Mucosa of stomach (tissue), 1 donor: ENCODE data around the gene PIAS2.

Source experiments
- H3K27me3 ChIP-seq: one replicate; pipeline ENCODE4 v1.7.0; 2013; ENCODE audit warnings: mild to moderate bottlenecking, low read length; ENCODE audit not compliant: control insufficient read depth, insufficient read depth
- H3K36me3 ChIP-seq: one replicate; pipeline ENCODE4 v1.7.0; 2013; ENCODE audit warnings: low read length; ENCODE audit not compliant: control insufficient read depth, insufficient read depth
- H3K4me1 ChIP-seq: one replicate; pipeline ENCODE4 v1.7.0; 2013; ENCODE audit warnings: mild to moderate bottlenecking, low read length; ENCODE audit not compliant: control insufficient read depth, insufficient read depth
- H3K4me3 ChIP-seq: one replicate; pipeline ENCODE4 v1.7.0; 2013; ENCODE audit warnings: low read length
- H3K9ac ChIP-seq: one replicate; pipeline ENCODE4 v1.7.0; 2013; ENCODE audit warnings: mild to moderate bottlenecking, low read length, moderate library complexity
- H3K9me3 ChIP-seq: one replicate; pipeline ENCODE4 v1.7.0; 2013; ENCODE audit warnings: mild to moderate bottlenecking, low read length, moderate library complexity; ENCODE audit not compliant: control insufficient read depth
- donor health status: Pancreatic carcinoma.

Gene PIAS2

GRCh38 chr18:46939337-46939963, 22.1 kb upstream of the PIAS2 start:
- no peak overlapping the region for H3K9ac ChIP-seq
- H3K27me3 ChIP-seq = no peaks in the 10 kb centered on the region
- no peaks in the 10 kb centered on the region for H3K4me1 ChIP-seq
- no peaks in the 10 kb centered on the region for H3K9me3 ChIP-seq
- no peaks in the 10 kb centered on the region for H3K36me3 ChIP-seq
- no peak overlapping the region for H3K4me3 ChIP-seq

GRCh38 chr18:46920653-46921052, 3.3 kb upstream of the PIAS2 start:
- no peaks in the 10 kb centered on the region for H3K36me3 ChIP-seq
- H3K9me3 ChIP-seq = no peaks in the 10 kb centered on the region

GRCh38 chr18:46920067-46920466, 2.8 kb upstream of the PIAS2 start:
- H3K9ac ChIP-seq = no peak overlapping the region
- peaks cover 6% of the 10 kb centered on the region for H3K4me1 ChIP-seq
- no peaks in the 10 kb centered on the region for H3K36me3 ChIP-seq
- H3K9me3 ChIP-seq = no peaks in the 10 kb centered on the region
- H3K4me3 ChIP-seq = no peak overlapping the region
- H3K27me3 ChIP-seq = no peaks in the 10 kb centered on the region

More at GRCh38 chr18:46920653-46921052, 3.3 kb upstream of the PIAS2 start:
- no peak overlapping the region for H3K9ac ChIP-seq
- peaks cover 6% of the 10 kb centered on the region for H3K4me1 ChIP-seq
- no peak overlapping the region for H3K4me3 ChIP-seq
- no peaks in the 10 kb centered on the region for H3K27me3 ChIP-seq

GRCh38 chr18:46917803-46918600, 695 bp upstream of the PIAS2 start:
- no peaks in the 10 kb centered on the region for H3K27me3 ChIP-seq
- peak overlapping the region; percentile 77 for H3K4me3 ChIP-seq
- peaks cover 6% of the 10 kb centered on the region for H3K4me1 ChIP-seq
- H3K9me3 ChIP-seq = no peaks in the 10 kb centered on the region
- H3K36me3 ChIP-seq = no peaks in the 10 kb centered on the region
- H3K9ac ChIP-seq = peak overlapping the region; percentile 86

GRCh38 chr18:46916551-46917107, 678 bp downstream of the PIAS2 start:
- H3K36me3 ChIP-seq = no peaks in the 10 kb centered on the region
- H3K9me3 ChIP-seq = no peaks in the 10 kb centered on the region
- peaks cover 6% of the 10 kb centered on the region for H3K4me1 ChIP-seq
- no peaks in the 10 kb centered on the region for H3K27me3 ChIP-seq
- peak overlapping the region; percentile 52 for H3K4me3 ChIP-seq
- H3K9ac ChIP-seq = peak overlapping the region; percentile 83

- Histone ChIP-seq H3K27me3 (no peaks in the 10 kb centered on the region), H3K36me3 (no peaks in the 10 kb centered on the region), H3K9me3 (no peaks in the 10 kb centered on the region), H3K4me3 (peak overlapping the region; percentile 52), H3K4me1 (peaks cover 6% of the 10 kb centered on the region), H3K9ac (peak overlapping the region; percentile 83)
These were observed 1.3 kb downstream of the PIAS2 start for GRCh38 chr18:46915800-46916550.

GRCh38 chr18:46910856-46911255, 6.5 kb downstream of the PIAS2 start:
- H3K9ac ChIP-seq = no peak overlapping the region
- no peaks in the 10 kb centered on the region for H3K27me3 ChIP-seq

GRCh38 chr18:46909497-46909896, 7.8 kb downstream of the PIAS2 start:
- no peaks in the 10 kb centered on the region for H3K27me3 ChIP-seq
- H3K9me3 ChIP-seq = no peaks in the 10 kb centered on the region
- H3K9ac ChIP-seq = no peak overlapping the region
- H3K36me3 ChIP-seq = no peaks in the 10 kb centered on the region
- no peaks in the 10 kb centered on the region for H3K4me1 ChIP-seq
- no peak overlapping the region for H3K4me3 ChIP-seq

More at GRCh38 chr18:46910856-46911255, 6.5 kb downstream of the PIAS2 start:
- Histone ChIP-seq H3K4me3 (no peak overlapping the region), H3K9me3 (no peaks in the 10 kb centered on the region), H3K4me1 (peaks cover 3% of the 10 kb centered on the region), H3K36me3 (no peaks in the 10 kb centered on the region)

- Histone ChIP-seq H3K4me3 (no peak overlapping the region), H3K9me3 (no peaks in the 10 kb centered on the region), H3K4me1 (no peaks in the 10 kb centered on the region), H3K36me3 (no peaks in the 10 kb centered on the region), H3K27me3 (no peaks in the 10 kb centered on the region), H3K9ac (no peak overlapping the region)
These were observed 13.9 kb downstream of the PIAS2 start for GRCh38 chr18:46903406-46903805.

- Histone ChIP-seq H3K27me3 (no peaks in the 10 kb centered on the region), H3K4me1 (no peaks in the 10 kb centered on the region), H3K9me3 (no peaks in the 10 kb centered on the region), H3K4me3 (no peak overlapping the region), H3K9ac (no peak overlapping the region), H3K36me3 (no peaks in the 10 kb centered on the region)
These were observed 17.9 kb downstream of the PIAS2 start for GRCh38 chr18:46899274-46899948.

- Histone ChIP-seq H3K9ac (no peak overlapping the region), H3K4me1 (peaks cover 10% of the 10 kb centered on the region), H3K36me3 (no peaks in the 10 kb centered on the region), H3K4me3 (no peak overlapping the region), H3K27me3 (no peaks in the 10 kb centered on the region), H3K9me3 (no peaks in the 10 kb centered on the region)
These were observed 23.2 kb downstream of the PIAS2 start for GRCh38 chr18:46894124-46894523.
